ENCODE measurements around the gene EML1.

EML1 gene, protein sequence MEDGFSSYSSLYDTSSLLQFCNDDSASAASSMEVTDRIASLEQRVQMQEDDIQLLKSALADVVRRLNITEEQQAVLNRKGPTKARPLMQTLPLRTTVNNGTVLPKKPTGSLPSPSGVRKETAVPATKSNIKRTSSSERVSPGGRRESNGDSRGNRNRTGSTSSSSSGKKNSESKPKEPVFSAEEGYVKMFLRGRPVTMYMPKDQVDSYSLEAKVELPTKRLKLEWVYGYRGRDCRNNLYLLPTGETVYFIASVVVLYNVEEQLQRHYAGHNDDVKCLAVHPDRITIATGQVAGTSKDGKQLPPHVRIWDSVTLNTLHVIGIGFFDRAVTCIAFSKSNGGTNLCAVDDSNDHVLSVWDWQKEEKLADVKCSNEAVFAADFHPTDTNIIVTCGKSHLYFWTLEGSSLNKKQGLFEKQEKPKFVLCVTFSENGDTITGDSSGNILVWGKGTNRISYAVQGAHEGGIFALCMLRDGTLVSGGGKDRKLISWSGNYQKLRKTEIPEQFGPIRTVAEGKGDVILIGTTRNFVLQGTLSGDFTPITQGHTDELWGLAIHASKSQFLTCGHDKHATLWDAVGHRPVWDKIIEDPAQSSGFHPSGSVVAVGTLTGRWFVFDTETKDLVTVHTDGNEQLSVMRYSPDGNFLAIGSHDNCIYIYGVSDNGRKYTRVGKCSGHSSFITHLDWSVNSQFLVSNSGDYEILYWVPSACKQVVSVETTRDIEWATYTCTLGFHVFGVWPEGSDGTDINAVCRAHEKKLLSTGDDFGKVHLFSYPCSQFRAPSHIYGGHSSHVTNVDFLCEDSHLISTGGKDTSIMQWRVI
- long read RNA-seq = 0 reads

DNA sequence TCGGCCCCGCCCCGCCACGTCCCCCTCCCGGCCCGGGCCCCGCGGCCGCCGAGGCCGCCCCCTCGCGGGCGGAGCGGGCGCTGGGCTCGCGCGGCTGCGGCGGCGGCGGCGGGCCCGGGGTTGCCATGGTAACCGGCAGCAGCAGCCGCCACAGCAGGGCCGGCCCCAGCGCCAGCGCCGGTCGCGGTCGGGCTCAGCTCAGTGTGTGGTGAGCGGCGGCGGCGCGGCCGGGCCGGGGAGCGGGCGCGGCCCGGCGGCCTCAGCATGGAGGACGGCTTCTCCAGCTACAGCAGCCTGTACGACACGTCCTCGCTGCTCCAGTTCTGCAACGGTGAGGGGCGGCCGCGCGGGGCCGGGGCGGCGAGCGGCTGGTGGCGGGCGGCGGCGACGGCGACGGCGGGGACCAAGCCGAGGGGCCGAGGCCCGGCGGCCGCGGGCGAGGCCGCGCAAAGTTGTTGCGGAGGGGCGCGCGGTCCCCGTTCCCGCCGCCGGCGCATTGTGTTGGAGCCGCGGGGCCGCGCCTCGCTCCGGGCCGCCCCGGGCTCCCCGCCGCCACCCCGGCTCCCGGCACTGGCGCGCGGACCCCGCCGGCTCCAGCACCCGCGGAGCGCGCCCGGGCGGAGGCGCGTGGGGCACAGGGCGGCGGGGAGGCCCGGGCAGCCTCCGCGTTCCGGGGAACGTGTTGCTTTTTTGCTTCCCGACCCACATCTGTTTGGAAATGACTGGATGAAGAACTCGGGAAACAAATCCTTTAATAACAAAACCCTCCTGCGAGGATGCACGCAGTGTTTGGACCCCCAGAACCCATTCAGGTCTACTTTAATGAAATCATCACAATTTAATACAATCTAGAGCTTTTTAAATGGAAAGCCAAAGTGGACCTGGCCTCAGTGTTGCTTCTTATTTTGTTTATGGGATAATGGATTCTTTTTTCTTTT lies at the start of gene EML1:
Gene EML1 (plus strand): TSS at position 201 of the 938 bp plus-strand sequence. CDS start 64 bp downstream, at position 265.
- no peak for TF ChIP-seq GABPA (IDR thresholded peaks at IDR 0.05; ENCODE audit: low read depth)
- Histone ChIP-seq H3K4me3 (replicated peaks; ENCODE audit: insufficient read depth, low read length) (no peak within 1 kb of the TSS), H3K27ac (replicated peaks) (no peak within 1 kb of the TSS)

GRCh38 chr14:99744199-99744872 lies 48.9 kb upstream of the EML1 start:
- no peak for TF ChIP-seq REST (IDR thresholded peaks at IDR 0.05; ENCODE audit: insufficient replicate concordance, low read depth)
- no peak for TF ChIP-seq POLR2AphosphoS5 (IDR thresholded peaks at IDR 0.05; ENCODE audit: low read depth)
- no peak for TF ChIP-seq GABPA (IDR thresholded peaks at IDR 0.05; ENCODE audit: low read depth)
- TF ChIP-seq CTCF (IDR thresholded peaks at IDR 0.05; ENCODE audit: insufficient read depth, low read length) = no peak
- TF ChIP-seq SPI1 (IDR thresholded peaks at IDR 0.05; ENCODE audit: borderline replicate concordance, low read depth) = no peak
- no peak overlapping the region for H3K4me3 ChIP-seq (replicated peaks; ENCODE audit: insufficient read depth, low read length)
- peaks cover 10% of the 10 kb centered on the region for H3K27me3 ChIP-seq (ENCODE audit: insufficient read depth, poor library complexity, severe bottlenecking)
- no peak for DNase-seq (ENCODE audit: low read depth in 1 of 2, low spot score in 1 of 2)
- H3K27ac ChIP-seq (replicated peaks) = no peak overlapping the region

More for the DNA sequence above, at the start of gene EML1:
- peak; percentile 39 to 54 for DNase-seq (ENCODE audit: low read depth in 1 of 2, low spot score in 1 of 2)
- peaks cover 41% of the 10 kb centered on the region for H3K27me3 ChIP-seq (ENCODE audit: insufficient read depth, poor library complexity, severe bottlenecking)

DNA sequence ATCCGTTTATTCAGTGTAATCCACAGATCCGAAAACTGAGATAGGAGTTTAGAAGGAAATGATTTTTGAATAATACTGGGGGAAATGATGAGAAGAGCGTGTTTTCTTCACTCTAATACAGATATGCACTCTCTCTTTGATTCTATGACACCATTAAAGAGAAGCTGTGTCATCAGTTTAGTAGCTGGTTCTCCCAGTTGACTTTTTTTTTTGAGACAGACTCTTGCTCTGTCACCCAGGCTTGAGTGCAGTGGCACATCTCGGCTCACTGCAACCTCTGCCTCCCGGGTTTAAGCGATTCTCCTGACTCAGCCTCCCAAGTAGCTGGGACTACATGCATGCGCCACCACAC lies 48.4 kb upstream of the EML1 start:
- TF ChIP-seq CTCF (IDR thresholded peaks at IDR 0.05; ENCODE audit: insufficient read depth, low read length) = no peak
- TF ChIP-seq SPI1 (IDR thresholded peaks at IDR 0.05; ENCODE audit: borderline replicate concordance, low read depth) = no peak
- TF ChIP-seq REST (IDR thresholded peaks at IDR 0.05; ENCODE audit: insufficient replicate concordance, low read depth) = no peak
- TF ChIP-seq POLR2AphosphoS5 (IDR thresholded peaks at IDR 0.05; ENCODE audit: low read depth) = no peak
- no peak for TF ChIP-seq GABPA (IDR thresholded peaks at IDR 0.05; ENCODE audit: low read depth)
- H3K27ac ChIP-seq (replicated peaks) = no peak overlapping the region
- H3K4me3 ChIP-seq (replicated peaks; ENCODE audit: insufficient read depth, low read length) = no peak overlapping the region
- DNase-seq (ENCODE audit: low read depth in 1 of 2, low spot score in 1 of 2) = no peak
- peaks cover 10% of the 10 kb centered on the region for H3K27me3 ChIP-seq (ENCODE audit: insufficient read depth, poor library complexity, severe bottlenecking)
